ENCODE data around the gene SIRT1.
"Not testable (repeated sequence)": the region's sequence is repeated elsewhere in the genome, so short reads cannot be mapped to it uniquely, and the experiment has no call there.

Gene SIRT1

DNA sequence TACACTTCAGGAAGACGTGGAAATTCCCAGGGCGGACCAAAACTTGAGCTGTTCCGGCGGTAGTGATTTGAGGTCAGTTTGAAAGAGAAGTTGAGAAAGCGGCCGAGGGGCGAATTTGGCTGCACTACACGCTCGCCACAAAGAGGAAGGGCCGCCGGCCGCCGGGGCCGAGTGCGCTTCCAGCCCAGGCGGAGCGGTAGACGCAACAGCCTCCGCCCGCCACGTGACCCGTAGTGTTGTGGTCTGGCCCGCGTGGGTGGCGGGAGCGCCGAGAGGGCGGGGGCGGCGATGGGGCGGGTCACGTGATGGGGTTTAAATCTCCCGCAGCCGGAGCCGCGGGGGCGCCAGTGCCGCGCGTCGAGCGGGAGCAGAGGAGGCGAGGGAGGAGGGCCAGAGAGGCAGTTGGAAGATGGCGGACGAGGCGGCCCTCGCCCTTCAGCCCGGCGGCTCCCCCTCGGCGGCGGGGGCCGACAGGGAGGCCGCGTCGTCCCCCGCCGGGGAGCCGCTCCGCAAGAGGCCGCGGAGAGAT is at the start of gene SIRT1:
SIRT1 (plus strand) TSS at position 344 of the 529 bp plus-strand sequence; CDS start at position 410, 66 bp downstream.
- peak; percentile 89 for FAIRE-seq
- DNase-seq (ENCODE audit: extremely low spot score, insufficient read length, low read depth), result peak; percentile 91

DNA sequence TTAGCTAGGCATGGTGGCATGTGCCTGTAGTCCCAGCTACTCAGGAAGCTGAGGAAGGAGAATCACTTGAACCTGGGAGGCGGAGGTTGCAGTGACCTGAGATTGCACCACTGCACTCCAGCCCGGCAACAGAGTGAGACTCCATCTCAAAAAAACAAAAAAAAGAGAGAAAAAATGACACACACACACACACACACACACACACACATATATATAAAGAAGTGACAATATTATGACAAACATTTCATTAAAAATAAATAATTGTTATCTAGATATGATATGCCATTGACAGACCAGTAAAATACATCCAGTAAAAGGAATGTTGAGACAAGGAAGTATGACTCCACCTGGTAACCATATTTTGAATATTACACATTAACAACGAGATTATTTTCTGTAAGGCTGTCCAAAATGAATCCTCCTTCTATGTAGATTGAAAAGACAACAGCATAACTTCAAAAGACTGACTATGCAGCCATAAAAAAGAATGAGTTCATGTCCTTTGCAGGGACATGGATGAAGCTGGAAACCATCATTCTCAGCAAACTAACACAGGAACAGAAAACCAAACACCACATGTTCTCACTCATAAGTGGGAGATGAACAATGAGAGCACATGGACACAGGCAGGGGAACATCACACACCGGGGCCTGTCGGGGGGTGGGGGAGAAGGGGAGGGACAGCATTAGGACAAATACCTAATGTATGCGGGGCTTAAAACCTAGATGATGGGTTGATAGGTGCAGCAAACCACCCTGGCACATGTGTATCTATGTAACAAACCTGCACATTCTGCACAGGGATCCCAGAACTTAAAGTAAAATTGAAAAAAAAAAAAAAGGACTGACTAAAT is 48.7 kb upstream of the SIRT1 start:
- FAIRE-seq; DNase-seq (ENCODE audit: extremely low spot score, insufficient read length, low read depth): not testable (repeated sequence)

DNA sequence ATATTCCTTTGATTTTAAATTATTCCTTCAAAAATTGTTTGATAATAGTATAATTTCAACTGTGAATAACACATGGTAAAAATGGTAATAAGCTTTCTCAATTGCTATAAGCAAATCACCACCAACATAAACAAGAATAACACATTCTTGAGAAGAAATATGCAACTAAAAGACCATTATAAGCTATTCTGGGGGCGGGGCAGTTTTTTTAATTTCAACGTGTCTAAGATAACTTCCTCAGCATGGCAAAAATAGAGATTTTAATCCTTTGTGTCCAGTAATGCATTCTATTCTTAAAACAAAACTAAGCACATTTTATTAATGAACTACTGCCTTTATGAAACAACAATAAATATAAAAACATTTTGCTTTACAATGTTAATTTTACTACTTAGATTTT is 48.0 kb upstream of the SIRT1 start:
- no peak for DNase-seq (ENCODE audit: extremely low spot score, insufficient read length, low read depth)
- no peak for FAIRE-seq

DNA sequence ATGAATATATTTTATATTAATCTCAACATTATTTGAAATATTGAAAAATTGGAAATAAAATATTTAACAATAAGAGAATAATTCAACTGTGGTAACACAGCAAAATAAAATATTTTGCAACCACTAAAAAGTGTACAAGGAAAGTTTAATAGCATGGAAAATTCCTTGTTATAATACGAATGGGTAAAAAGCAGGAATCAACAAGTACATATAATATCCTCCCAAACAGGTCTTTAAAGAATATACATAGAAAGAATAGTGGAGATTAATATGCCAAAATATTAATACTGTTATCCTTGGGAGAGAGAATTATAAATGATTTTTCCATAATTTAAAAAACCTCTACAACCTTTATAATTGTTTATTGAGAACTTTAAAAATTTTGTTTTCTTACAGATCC is 47.5 kb upstream of the SIRT1 start:
- no peak for FAIRE-seq

DNA sequence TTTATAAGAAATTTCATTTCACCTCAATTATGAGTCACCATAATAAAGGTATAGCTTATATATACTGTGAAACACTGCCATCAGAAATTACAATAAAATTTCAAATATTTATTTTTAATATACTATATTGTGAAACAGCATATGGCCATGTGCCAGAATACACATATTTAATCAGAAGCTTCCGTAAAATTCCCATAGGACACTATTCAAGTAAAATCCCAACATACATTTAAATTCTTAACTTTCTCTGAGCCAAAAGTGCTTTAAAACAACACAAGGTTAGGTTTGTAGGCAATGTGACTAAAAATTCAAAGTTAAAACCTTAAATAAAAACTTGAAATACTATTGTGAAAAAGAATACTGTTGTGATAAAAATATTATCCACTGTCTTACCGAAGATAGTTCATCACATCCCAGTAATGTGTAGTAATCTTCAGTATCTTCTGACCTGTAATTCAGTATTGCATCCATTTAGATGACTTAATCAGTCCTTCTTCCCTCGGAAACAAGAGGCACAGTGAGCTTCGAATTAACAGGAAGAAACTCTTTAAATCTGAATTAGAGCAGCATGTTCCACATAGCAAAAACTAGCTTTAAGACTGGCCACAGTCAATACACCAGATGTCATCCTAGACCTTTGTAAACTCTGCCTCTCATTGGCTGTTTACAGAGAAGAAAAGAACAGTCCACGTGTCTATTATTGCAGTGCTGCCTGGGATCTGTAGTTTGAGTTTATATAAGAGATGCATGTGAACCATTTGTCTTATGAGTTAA is 46.7 kb upstream of the SIRT1 start, which contains the start of gene DNAJC12:
DNAJC12 (minus strand) TSS at position 648 of the 774 bp plus-strand sequence; CDS start at position 471, 177 bp downstream.
- FAIRE-seq (no peak), DNase-seq (ENCODE audit: extremely low spot score, insufficient read length, low read depth) (no peak)

More for the DNA sequence above, 47.5 kb upstream of the SIRT1 start:
- DNase-seq (ENCODE audit: extremely low spot score, insufficient read length, low read depth), result no peak

DNA sequence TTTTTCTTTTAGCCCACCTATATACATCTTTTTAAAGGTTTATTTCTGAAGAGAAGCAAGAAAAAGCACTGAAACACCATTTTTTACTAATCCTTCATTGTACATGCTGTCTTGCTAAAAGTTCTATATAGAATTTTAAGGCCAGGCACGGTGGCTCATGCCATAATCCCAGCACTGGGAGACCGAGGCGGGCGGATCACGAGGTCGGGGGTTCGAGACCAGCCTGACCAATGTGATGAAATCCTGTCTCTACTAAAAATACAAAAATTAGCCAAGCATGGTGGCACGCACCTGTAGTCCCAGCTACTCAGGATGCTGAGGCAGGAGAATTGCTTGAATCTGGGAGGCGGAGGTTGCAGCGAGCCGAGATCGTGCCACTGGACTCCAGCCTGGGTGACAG is 44.9 kb upstream of the SIRT1 start:
- not testable (repeated sequence) for DNase-seq (ENCODE audit: extremely low spot score, insufficient read length, low read depth); FAIRE-seq

DNA sequence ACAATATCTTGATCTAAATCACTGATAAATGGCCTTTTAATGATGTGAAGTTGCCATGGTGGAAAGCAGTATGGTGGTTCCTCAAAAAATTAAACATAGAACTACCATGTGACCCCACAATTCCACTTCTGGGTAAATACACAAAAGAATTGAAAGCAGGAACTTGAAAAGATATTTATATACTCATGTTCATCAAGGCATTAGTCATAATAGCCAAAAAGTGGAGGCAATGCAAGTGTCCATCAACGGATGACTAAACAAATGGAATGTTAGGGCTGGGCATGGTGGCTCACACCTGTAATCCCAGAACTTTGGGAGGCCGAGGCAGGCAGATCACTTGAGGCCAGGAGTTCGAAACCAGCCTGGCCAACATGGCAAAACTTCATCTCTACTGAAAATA is 44.5 kb upstream of the SIRT1 start:
- DNase-seq (ENCODE audit: extremely low spot score, insufficient read length, low read depth) (no peak), FAIRE-seq (no peak)

DNA sequence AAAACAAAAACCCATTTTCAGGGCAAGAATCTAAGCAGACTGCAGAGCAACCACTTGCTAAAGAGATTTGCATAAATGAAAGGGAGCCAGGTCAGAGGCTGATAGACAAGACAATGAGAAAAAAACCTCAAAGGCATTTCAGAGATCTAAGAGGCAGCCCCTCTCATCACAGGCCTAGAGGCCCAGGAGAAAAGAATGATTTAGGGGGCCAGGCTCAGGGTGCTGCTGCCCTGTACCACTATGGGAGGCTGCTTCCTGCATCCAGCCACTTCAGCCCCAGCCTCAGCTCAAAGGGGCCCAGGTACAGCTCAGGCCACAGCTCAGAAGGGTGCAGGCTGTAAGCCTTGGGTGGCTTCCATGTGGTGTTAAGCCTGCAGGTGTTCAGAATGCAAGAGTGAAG is 42.7 kb upstream of the SIRT1 start:
- DNase-seq (ENCODE audit: extremely low spot score, insufficient read length, low read depth) (no peak), FAIRE-seq (no peak)

DNA sequence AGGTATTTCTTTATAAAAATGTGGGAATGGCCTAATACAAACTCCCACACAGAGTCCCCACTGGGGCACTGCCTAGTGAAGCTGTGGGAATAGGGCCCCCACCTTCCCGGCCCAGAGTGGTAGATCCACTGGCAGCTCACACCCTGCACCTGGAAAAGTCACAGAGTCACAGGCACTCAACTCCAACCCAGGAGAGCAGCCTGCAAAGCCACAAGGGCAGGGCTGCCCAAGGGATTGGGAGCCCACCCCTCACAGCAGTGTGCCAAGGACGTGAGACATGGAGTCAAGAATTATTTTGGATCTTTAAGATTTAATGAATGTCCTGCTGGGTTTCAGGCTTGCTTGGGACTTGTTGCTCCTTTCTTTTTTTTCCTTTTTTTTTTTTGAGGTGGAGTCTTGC is 41.2 kb upstream of the SIRT1 start:
- FAIRE-seq, result no peak
- DNase-seq (ENCODE audit: extremely low spot score, insufficient read length, low read depth), result no peak

DNA sequence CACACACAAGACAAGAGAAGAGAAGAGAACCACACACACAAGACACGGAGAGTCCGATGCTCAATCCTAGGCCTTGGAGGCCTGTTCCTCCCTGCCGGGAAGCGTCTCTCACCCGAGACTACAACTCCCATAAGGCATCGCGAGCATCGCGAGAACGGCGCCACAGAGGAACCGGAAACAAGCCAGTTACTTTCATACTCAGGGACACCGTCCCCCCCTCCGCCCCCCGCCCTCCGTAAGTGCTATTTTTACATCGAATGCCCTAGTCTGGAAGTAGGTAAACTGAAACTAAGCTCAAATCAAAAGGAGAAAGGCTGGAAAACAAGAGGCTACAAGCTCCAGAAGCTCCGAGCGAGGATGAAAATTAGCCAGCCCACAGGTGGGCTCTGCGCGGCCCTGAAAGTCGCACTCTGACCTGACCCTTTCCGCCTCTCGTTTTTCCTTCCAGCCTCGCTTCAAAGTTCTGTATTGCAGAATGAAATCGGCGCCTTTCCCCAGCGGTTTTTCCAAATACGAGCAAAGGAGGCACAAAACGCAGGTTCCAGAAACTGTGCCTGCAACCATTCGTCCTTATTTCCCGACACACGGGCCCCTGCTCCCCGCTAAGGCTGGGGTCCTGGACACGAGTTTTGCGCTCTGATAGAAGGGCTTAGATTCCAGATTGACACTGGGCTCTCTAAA is 35.0 kb upstream of the SIRT1 start:
- DNase-seq (ENCODE audit: extremely low spot score, insufficient read length, low read depth) (peak; percentile 79), FAIRE-seq (peak; percentile 92)

DNA sequence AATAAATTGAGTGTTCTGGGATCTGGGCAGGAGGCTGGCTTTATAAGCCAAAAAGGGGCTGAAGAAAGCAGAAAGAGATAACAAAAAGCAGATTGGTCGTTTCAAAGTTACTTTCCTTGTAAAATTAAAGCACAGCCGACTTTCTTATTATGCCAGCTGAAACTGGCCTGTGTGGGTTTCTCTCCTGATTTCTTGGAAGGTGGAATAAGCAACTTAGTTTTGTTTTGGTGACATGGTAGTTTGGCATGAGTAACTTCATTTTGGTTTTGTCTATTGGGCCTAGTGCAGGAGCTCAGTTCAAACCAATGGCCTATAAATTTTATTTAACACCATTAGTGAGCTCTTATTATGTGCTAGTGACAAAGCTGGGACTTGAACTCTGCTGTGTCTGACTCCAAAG is 33.3 kb upstream of the SIRT1 start:
- FAIRE-seq (no peak), DNase-seq (ENCODE audit: extremely low spot score, insufficient read length, low read depth) (no peak)

DNA sequence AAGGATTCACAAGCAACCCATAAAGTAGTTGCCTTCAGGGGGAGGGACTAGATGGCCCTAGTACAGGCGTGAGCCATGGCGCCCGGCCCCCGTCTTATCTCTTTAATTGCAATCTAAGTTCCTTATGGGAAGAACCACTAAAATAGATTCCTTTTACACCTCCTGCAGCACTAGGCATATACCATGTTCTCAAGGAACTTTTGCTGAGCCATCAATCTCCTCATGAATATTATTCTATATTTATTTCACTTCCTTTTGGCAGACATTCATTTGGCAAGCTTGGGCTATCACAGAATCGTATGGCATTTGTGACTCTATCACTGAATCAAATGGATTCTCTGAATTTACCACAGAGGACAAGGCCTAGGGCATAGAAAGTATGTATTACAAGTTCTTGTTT is 31.7 kb upstream of the SIRT1 start:
- no peak for DNase-seq (ENCODE audit: extremely low spot score, insufficient read length, low read depth)
- no peak for FAIRE-seq

DNA sequence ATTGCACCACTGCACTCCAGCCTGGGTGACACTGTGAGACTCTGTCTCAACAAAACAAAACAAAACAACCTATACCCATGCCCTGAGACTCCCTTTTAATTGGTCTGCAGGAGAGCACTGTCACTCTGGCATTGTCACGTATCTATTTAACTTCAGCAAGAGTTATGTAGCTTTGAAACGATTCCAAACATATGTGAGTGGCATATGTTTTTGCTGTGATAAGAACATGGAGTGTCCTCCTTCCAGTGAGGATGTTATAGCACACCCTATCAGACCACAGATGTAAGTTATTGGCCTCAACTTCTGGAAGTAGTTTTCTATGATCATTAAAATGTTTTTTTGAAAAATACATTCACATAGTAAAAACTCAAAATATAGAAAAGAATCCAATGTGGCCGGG is 30.9 kb upstream of the SIRT1 start:
- FAIRE-seq (no peak), DNase-seq (ENCODE audit: extremely low spot score, insufficient read length, low read depth) (no peak)

DNA sequence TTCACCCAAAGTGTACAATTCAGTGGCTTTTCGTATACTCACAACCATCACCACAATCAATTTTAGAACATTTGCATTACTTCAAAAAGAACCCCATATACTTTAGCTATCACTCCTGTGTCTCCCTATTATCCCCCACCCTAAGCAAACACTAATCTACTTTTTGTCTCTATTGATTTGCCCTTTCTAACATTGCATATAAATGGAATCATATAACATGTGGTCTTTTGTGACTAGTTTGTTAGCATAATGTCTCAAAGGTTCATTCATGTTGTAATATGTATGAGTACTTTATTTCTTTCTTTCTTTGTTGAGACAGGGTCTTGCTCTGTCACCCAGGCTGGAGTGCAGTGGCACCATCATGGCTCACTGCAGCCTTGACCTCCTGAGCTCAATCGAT is 25.5 kb upstream of the SIRT1 start:
- DNase-seq (ENCODE audit: extremely low spot score, insufficient read length, low read depth), result no peak
- FAIRE-seq, result no peak

DNA sequence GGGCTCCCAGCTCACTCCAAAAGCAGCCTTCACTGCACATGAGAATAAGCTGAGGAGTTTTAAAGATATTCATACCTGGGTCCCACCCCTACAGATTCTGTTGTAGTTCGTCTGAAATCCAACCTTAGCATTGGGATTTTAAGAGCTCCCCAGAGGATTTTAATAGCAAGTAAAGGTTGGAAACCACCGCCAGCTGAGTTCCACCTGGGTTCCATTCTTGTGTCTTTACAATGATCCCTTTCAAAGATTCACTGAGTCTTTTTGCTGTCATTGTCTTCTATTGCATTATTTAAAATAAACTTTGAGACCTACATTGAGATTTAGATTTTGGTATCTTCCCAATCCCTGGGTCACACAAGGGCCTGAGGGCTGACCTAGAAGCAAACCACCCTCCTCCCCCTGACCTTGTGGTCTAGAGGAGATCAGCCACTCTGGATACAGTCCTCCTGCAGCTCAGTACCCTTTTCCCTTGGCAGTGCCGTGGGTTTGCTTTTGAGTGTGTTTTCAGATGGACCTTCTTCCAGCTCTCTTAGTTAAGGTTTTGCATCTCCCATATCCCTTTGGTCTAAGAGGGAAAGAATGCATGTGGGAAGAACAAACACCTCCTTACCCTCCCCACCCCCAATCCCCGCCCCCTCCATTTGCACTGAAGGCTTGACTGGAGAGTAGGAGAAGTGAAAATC is 22.6 kb upstream of the SIRT1 start:
- FAIRE-seq, result no peak
- no peak for DNase-seq (ENCODE audit: extremely low spot score, insufficient read length, low read depth)

DNA sequence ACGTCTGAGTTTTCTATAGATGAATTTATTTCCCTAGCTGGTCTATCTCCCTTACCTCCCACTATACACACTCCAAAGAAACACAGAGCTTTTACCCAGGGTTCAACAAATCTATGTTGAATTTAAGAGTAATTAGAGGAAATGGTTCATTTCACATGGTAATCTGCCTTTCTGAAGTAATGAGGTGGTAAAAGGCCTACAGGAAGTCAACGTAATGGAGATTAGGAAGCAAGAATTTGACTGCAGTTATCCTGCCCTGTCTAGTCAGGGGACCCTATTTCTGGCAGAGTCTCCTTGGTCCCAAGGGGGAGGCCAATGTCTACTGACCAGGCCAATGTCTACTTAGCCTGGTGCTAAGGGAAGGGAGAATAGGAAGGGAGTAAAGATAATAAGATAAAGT is 21.4 kb upstream of the SIRT1 start:
- DNase-seq (ENCODE audit: extremely low spot score, insufficient read length, low read depth), result no peak
- FAIRE-seq, result no peak

DNA sequence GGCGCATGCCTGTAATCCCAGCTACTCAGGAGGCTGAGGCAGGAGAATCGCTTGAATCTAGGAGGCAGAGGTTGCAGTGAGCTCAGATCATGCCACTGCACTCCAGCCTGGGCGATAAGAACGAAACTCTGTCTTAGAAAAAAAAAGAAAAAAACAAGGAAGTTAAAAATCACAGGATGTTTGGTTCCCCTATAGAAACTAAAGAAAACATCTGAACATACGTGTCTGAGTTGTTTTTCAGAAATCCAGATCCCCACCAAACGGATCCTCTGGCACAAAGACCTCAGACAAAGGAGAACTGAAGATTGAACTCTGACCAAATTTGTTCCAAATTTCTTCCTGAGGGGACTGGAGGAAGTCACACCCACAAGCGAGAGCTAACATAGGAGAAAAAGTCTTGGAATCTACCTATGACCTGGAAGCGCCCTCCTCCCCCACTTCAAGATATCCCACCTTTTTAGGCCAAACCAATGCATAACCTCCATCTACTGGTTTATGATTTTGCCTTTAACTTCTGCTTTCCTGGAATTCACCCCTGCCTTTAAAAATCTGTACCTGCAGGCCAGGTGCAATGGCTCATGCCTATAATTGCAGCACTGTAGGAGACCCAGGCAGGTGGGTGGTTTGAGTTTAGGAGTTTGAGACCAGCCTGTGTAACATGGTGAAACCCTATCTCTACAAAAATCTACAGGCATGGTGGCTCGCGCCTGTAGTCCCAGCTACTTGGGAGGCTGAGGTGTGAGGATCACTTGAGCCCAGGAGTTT is 19.7 kb upstream of the SIRT1 start:
- FAIRE-seq (no peak), DNase-seq (ENCODE audit: extremely low spot score, insufficient read length, low read depth) (no peak)

DNA sequence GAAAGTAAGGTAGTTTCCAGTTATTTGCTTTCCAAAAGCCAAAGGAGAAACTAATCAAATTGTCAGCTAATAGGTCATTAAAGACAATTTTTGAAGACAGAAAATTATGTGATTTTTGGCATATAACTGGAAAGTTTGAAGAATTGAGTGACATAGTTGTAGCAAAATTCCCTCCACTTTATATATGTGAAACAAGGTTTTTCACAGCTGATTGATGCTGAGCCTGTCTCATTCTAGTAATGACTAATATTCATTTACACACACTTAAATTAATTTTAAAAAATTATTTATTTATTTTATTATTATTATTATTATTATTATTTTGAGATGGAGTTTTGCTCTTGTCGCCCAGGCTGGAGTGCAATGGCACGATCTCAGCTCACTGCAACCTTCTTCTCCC is 16.3 kb upstream of the SIRT1 start:
- DNase-seq (ENCODE audit: extremely low spot score, insufficient read length, low read depth) (no peak), FAIRE-seq (no peak)

DNA sequence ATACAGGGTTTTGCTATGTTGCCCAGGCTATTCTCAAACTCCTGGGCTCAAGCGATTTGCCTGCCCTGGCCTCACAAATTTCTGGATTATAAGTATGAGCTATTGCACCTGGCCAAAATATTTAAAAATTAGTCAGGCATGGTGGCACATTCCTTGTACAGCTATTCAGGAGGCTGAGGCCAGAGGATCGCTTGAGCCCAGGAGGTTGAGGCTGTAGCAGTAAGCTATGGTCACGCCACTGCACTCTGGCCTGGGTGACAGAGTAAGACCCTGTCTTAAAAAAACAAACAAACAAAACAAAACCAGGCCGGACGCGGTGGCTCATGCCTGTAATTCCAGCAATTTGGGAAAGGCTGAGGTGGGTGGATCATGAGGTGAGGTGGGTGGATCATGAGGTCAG is 14.5 kb upstream of the SIRT1 start:
- FAIRE-seq (no peak), DNase-seq (ENCODE audit: extremely low spot score, insufficient read length, low read depth) (no peak)

Measured in GM18507 (cell line).